ENCODE results near the gene SYNPR.

The SYNPR gene

DNA sequence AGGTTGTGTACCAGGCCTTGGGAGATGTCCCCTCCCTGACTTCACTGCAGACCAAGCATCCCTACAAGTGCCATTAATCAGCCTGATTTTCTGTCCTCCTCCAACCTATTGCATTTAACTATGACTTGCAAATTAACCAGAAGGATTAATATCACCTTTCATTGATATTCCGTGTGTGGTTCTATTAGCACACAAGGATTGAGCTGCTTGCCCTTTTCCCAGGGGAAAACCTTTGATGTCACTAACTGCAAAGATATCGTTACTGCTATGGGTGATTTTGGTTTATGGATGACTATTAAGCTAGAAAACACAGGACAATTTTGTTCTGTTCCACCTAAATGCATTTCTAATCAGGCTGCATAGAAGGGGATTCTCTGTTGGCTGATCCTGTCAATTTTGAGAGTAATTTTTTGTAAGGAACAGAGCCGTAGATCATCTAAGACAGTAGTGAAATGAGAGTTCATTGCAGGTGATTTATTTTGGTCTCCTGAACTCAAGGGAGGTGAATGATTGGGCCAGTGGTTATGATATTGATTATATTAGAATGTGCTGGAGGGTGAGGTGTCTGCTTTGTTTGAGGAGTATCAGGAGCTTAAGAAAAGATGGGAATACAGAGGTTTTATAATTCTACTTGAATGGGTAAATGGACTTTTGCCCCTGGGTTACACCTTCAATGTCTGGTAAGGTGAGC is 196.9 kb downstream of the SYNPR start:
- no peak for DNase-seq (ENCODE audit: low spot score)

DNA sequence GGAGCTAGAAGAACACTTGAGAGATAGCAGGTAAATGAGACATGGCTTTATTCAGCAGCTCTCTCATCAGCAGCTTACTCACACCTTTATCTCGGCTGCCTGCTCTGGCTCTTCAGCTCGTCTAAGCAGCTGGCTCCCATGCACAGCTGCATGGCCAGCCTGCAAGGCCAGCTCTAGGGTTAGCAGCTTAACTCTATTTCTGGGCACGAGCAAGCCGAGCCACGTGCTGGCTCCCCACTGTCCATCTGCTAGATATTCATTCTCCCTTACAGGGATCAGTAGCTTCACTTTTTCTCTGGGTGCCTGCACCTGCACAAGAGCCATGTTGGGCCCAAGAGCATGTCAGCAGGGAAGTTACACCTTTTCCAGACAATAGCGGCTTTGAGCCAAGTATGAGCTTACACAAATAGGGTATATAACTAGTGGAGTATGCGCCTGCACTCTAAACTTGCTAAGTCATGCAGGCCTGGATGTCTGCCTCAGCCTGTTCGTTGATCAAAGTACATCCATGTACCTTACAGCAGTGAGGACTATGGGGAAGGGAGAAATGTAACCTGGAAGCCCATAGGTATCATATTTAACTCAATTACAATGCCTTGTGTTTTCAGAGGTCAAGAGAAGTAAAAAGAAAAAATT is 199.5 kb downstream of the SYNPR start:
- DNase-seq (ENCODE audit: low spot score): no peak

DNA sequence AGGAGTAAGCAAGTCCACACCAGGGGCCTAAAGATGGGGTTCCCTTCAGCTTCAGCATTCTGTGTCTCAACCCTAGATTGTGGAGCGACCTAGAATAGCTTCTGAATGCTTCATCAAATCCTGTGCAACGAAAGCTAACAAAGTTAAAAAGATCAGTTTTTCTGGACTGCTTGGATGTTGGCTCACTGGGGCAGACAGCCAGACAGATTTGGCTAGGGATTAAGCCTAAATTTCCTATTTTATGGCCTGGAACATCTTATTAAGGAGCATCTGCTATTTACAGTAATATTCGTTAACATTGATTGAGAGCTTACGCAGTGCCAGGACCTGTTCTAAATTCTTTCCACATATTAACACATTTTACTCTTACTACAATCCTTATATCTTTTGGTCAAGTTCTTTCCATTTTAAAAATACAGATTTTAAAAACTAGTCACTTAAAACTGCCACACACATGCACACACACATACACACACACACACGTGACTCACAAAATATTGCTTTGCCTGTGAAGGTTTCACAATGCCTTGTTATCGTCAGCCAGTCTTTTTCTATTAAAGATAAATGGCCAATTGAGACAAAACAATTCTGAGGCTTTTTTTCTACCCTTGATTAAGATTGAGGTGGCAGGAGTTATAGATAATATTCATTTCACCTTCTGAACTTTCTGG is 201.0 kb downstream of the SYNPR start:
- DNase-seq (ENCODE audit: low spot score): no peak

DNA sequence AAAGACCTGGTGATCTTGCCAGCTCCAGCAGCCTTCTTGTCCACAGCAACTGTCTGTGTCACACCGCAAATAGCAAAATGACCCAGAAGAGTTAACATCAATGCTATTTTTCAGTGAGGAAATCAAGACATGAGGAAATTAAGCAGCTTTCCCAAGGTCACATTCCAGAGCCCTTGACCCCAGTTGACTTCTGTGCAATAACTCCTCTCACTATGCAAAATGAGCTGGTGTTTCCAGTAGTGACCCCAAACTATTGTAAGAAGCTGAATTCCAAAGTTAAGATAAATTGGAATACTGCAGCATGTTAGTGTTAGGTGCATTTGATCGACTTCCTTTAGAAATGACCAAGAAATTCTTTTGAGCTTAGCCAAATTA is 201.5 kb downstream of the SYNPR start:
- DNase-seq (ENCODE audit: low spot score): no peak

DNA sequence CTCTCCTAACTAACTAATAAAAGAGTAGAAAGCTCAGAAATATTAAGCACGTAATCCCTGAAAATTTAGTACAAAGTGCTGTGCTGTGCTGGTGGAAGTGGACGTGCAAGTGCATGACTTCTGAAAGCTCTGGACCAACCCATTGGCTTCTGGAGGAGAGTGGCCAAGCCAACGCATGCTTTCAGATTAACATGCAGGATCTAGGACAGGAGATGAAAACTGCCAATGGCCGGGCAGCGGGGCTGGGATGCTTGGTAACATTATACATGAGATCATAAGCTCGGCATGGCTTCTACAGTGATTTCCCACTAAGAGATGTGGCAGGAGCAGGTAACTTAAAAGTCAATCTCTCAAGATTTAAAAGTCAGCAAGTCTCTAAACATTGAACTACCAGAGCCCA is 203.5 kb downstream of the SYNPR start:
- DNase-seq (ENCODE audit: low spot score): no peak

DNA sequence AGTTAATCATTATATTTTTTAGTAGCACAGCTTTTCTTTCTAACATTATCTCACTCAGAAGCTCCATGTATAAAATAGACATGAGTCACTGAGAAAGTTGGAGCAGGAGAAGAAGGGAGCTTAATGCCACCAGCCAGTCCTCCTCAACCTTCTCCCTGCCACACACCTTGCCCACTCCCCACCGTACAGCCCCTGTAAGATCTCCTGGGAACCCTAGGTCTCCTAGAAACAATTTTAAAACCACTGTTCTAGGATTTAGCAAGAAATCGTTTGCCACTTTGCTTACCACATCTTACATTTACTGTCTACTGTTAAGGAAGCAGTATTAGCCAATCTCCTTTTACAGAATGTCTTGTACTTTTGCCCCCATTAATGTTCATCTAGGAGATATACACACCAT is 204.2 kb downstream of the SYNPR start:
- DNase-seq (ENCODE audit: low spot score): no peak

DNA sequence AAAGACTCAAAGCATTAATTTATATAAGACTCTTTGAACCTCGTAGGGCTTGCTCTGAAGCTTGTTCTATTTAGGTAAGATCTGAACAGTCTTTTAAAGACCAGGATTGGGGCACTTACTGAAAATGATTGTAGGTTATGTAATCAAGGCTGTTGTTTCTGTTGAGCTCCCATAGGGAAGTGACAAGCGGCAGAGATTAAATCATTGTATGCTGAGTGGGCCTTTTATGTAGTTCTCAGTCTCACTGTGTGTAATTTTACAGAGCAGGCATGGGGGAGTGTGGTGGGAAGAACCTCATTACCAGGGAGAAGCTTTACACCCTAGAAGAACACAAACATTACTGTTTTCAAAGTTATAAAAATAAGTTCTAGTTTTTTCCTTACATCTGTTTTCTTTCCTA is 214.4 kb downstream of the SYNPR start:
- no peak for DNase-seq (ENCODE audit: low spot score)

DNA sequence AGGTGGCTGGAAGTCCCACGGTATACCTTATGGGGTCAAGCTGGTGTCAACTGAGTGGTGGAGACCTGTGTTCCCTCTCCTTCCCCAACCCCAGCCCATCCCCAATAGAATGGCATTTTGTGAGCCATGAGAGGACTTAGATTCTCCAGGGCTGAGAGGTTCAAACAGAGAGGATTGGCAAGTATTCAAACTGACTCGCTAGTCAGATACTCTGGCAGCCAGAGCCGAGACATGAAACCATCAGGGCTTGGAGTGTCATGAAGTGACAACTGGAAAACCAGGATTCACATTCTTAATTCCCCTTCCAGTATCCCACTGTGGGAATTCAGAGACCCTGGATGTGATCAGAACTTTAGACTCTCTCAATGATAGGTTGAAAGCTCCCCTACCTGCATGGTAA is 215.0 kb downstream of the SYNPR start:
- DNase-seq (ENCODE audit: low spot score): no peak

DNA sequence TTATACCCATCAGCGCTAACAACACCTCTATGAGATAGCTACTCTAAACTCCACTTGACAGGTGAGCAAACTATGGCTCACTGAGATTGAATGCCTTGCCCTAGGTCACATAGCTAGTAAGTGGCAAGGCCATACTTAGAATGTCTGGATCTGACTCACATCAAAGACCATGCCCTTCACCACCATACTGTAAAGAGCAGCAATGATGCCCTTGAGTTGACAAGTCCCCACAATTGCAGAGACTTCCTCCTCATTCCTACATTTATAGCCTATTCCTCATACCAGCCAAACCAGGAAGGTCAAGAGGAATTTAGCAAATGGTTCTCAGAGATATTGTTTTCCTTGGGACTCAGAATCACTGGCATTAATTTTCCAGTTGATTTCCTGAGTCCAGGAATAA is 216.5 kb downstream of the SYNPR start:
- no peak for DNase-seq (ENCODE audit: low spot score)

DNA sequence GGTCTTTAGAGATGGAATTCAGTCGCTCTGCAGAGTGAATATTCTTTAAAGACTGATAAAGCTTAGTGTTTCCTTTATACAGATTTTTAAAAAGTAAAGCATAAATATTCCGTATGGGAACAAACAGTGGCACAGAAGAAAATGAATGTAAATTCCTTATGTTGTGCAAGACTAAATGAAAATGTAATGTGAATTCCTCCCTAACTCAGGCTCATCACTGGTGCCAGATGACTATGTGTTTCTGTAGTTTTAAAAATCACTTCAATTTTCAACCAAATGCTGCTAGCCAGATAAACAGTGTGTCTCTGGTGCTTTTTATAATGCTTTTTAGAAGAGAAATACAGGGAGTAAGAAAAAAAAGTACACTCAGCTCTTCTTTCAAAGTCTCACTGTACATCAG is 219.5 kb downstream of the SYNPR start:
- DNase-seq (ENCODE audit: low spot score): no peak

DNA sequence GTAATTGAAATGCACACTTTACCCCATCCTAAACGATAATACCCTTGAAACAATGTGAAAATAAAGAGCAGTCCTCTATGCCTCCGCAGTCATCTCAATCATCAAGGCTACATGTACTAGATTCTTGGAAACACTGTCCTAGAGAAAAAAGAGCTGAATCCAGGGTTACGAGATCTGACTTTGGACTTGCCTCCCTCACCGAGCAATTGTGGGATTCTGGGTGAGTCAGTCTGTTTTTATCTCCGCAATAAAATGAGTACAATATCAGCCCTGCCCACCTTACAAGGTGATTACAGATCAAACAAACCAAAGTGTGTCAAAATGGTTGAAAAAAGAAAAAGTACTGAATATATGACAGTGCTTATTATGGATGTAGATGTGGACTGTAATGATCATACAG is 222.1 kb downstream of the SYNPR start:
- no peak for DNase-seq (ENCODE audit: low spot score)

DNA sequence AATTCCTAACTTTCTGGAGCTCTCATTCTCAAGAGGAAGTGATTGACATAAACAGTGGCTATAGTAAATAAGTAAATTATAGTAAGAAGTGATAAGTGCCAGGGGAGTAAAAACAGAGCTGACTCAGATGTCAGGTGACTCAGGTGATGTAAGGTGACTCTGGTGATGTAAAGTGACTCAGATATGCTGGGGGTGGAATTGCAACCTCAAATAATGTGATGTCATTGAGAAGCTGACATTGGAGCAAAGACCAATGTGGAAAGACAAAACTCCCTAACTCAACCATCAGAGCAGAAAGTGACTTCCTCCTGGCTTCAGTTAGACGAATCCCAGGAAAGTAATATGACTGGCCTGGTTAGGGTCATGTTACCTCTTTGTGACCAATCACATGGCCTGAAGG is 230.2 kb downstream of the SYNPR start:
- DNase-seq (ENCODE audit: low spot score): no peak

DNA sequence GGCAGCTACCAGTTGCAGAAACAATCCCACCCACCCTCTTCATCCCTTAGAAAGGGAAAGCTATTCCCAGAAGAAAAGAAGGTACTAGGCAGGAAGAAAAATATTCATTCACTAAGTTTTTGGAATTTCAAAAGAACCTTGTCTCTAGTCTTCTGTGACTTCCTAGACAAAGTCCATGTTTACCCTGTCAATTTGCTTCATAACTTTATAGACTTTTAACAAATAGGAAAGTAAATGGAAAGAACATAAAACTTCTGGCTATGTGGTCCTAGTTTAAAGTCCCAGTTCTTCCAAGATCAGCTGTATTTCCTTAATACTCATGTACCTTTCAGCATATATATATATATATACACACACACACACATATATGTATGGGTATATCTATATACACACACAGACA is 230.7 kb downstream of the SYNPR start:
- DNase-seq (ENCODE audit: low spot score): no peak

DNA sequence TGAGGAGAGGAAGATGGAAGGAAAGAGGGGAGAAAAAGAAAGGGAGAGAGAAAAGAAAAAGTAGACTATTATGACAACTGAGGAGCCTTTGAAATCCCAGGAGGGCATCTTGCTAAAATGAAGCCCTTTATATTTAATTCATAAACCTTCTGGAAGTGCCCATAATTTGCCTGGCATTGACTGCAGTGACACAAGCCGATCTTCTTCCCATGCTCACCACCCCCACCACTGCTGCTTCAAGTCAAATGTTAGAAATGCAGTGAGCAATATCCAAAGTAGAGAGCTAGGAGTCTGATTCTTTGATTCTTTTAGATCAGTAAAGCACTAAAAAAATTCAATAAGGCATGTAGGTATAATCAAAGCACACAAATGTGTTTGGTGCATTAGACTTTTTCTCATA is 235.7 kb downstream of the SYNPR start:
- DNase-seq (ENCODE audit: low spot score): no peak

DNA sequence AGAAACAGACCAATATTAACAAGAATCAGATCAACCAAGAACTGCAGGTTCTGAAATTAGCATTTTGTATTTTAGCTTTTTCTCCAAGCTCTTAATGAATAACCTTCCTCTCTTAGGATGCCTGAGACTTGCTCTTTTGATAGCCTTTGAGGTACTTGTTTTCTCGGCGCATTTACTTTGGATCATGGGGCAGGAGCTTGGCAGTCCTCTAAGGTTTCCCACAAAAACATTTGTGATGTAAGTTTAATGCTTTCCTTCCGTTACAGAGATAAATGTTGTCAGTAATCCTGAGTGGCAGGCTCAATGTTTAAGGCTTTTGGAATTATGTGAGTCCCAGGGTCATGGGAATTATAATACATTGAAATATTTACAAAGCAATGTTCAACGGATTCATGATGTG is 236.6 kb downstream of the SYNPR start:
- no peak for DNase-seq (ENCODE audit: low spot score)

DNA sequence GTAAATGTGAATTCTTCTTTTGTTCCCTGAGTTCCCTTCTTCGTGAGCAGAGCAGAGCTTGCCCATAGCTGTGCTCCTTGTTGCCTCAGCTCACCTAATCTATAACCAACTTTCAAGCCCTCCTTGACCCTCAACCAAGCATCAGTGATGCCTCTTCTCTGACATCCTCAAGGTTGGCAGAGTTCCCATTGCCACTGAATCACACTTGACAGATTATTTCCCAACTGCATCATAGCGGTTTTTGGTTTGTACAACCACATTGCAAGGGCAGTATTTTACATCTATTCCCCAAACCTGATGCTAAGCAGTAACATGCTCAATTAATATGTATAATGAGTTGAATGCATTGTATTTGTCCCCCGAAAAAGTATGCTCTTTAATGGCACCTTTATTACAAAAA is 241.3 kb downstream of the SYNPR start:
- DNase-seq (ENCODE audit: low spot score): no peak

DNA sequence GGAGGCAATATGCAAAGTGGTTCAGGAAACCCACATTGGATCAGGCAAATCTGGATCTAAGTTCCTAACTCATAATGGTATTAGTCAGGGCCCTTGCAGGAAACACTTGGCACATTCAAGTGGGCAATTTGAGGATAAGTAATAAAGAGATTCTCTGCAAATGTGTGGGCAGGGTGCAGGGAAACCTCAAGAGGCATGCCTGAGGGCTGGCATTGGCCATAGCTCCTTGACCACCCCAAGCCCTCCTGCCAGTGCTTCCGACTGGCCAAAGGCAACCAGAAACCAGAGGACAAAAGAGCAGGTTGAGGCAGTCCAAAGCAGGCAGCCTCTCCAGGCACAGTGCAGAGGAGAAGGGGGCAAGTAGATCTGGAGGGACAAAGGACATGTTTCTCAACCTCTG is 243.5 kb downstream of the SYNPR start:
- DNase-seq (ENCODE audit: low spot score): no peak

DNA sequence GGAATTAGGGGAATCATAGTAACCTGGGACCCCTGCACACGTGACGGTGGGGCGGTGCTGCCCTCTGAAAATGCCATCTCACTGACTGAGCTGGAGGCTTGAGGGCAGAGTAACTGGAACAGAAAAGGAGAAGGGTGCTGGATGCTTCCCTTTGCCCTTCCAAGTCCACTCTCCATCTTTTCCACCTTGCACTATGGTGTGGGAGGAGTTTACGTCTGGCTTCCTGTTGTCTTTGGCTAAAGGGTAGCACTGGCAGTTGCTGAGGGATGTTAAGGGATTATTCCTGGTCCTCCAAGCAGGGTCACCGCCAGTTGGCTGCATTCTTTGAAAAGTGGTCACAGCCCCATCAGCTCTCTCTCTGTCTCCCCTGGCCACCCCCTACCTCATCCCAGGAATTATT is 245.0 kb downstream of the SYNPR start:
- DNase-seq (ENCODE audit: low spot score): no peak

DNA sequence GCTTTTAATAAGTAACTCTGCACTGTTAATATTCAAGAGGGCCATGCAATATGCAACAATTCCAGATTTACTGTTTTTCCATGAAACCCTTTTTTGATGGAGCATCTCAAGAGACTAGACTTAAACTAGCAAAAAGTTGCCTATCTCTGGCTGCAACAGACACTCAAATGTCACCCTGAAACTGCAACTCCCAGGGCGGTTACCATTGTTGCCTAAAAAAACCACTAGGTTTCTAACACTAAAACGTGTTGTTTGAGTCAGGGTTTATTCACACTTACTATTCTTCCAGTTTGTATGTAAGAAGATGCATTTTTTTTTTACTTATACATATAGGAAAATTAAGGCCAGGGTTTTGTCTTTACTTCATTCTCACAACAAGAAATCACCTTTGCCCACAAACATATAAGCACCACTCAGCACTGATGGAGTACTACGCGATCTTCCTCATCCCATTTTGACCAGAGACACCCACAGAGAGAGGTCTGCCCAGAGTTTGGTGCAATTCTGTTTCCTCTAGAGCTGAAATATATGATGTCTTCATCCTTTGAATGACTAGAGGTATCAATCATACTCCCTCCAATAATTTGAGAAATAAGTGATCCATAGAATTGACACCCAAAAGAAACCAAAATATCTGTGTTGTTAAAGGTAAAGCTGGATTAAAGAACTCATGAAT is 250.4 kb downstream of the SYNPR start:
- no peak for DNase-seq (ENCODE audit: low spot score)

DNA sequence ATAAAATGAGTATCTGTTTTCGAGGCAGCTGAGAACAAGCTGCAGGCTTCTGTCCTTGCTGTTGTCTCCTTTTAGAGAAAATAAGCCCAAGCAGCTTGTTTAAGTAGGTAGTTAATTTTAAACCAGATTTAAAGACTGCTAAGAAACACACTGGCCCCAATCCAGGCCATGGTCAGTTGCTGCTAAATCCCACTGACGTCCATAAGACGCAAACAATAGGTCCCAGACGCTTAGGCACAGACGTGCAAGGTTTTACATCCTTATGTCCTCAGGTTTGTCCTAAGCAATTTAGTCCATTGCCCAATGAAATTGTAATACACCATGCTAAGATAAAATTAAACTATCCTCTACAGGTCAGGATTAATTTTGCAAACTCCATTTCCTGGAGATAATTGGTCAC is 254.4 kb downstream of the SYNPR start:
- DNase-seq (ENCODE audit: low spot score): no peak

DNA sequence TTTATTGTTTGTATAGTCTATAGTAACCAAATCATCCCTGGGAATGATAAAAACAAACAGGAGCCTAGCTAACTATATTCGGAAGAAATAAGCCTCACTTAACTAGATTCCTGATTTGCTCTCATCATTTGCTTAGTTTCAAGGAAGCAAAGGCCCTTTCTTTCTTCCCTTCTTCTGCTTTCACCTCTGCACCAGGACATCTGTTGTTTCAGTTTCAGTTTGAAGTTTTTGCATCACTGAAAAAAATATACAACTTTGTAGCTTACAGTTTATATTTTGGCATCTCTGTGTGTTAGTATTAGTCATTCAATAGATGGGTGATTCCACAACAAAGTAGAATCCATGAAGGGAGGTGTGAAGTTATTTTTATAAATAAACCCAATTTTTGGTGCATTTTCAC is 260.8 kb downstream of the SYNPR start:
- DNase-seq (ENCODE audit: low spot score): no peak

DNA sequence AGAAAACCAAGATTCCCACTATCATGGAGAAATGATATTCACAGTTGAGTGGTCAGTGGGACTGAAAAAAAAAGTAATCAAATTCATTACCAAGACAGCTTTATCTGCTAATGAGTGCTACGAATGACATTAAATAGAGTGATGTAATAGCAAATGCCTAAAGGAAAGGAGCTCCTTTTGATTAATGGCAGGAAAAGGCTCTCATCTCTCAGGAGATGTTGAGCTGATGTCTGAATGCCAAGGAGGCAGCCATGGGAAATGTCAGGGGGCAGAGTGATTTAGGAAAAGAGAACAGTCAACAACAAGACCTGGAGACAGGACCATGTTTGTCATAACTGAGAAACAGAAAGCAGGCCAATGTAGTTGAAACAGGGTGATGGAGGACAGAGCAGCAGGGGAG is 277.7 kb downstream of the SYNPR start:
- no peak for DNase-seq (ENCODE audit: low spot score)

DNA sequence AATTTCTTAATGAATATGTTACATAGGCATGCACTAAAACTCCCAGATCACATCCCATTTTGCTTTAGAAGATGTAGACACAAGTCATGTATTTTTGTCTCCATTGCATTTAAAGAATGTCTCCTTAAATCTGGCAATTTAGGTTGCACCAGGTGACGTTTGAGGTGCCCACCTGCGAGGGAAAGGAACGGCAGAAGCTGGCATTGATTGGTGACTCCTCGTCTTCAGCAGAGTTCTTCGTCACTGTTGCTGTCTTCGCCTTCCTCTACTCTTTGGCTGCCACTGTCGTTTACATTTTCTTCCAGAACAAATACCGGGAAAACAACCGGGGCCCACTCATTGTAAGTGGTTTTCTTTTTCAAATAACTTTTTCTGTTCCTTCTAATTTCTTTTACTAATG is 278.3 kb downstream of the SYNPR start:
- no peak for DNase-seq (ENCODE audit: low spot score)

All from CD4-positive, alpha-beta T cell treated with Interleukin-2 at 100 ng/mL for 4 hours (primary cell).